H1 (cell line): Measurements from ENCODE around the gene UBXN4.

ENCODE experiments used
- KDM5A ChIP-seq: fragments of 200-600 bp; IDR thresholded peaks from 2 replicates; pipeline ENCODE4 v1.7.1; 2012; ENCODE audit warnings: mild to moderate bottlenecking, low read length, inconsistent platforms, mixed read lengths
- POLR2A ChIP-seq, 2 experiments: IDR thresholded peaks; 1 replicate in 1 of 2; 2 replicates in 1 of 2; pipeline ENCODE4 v1.6.1; 2011; ENCODE audit warnings: low read depth in 2 of 2, low read length in 2 of 2, mild to moderate bottlenecking in 2 of 2; ENCODE audit errors: control extremely low read depth in 1 of 2
- TF ChIP-seq, protein P1 (sequence below): IDR thresholded peaks from 2 replicates; pipeline ENCODE4 v1.6.1; 2011; ENCODE audit warnings: low read depth, mild to moderate bottlenecking, low read length; ENCODE audit not compliant: insufficient read depth
- TF ChIP-seq, protein P2 (sequence below), 3 experiments: IDR thresholded peaks; 1 replicate in 2 of 3; 2 replicates in 1 of 3; pipeline versions ENCODE4 v1.5.1 to v1.6.1; 2011; ENCODE audit warnings: low read length in 3 of 3, mild to moderate bottlenecking in 3 of 3, inconsistent platforms in 2 of 3, low read depth in 1 of 3, moderate library complexity in 1 of 3; ENCODE audit not compliant: insufficient read depth in 1 of 3; ENCODE audit errors: control extremely low read depth in 1 of 3

DNA sequence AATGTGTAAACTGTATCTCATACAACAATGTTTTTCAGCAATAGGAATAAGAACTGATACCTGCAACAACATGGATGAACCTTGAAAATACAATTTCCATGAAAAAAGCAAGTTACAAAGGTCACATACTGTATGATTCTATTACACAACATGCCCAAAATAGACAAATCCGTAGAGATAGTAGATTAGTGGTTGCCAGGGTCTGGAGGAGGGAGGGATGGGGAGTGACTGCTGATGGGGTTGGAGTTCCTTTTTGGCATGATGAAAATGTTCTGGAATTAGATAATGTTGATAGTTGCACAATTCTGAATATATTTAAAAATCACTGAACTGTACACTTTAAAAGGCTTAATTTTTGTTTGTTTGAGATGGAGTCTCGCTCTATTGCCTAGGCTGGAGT lies 33.8 kb downstream of the UBXN4 start:
- TF ChIP-seq, protein P1, sequence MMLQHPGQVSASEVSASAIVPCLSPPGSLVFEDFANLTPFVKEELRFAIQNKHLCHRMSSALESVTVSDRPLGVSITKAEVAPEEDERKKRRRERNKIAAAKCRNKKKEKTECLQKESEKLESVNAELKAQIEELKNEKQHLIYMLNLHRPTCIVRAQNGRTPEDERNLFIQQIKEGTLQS: no peak
- TF ChIP-seq POLR2A (IDR thresholded peaks at IDR 0.05; ENCODE audit: control extremely low read depth in 1 of 2, low read depth in 2 of 2, low read length in 2 of 2) (no peak), KDM5A (no peak)
- TF ChIP-seq, protein P2, sequence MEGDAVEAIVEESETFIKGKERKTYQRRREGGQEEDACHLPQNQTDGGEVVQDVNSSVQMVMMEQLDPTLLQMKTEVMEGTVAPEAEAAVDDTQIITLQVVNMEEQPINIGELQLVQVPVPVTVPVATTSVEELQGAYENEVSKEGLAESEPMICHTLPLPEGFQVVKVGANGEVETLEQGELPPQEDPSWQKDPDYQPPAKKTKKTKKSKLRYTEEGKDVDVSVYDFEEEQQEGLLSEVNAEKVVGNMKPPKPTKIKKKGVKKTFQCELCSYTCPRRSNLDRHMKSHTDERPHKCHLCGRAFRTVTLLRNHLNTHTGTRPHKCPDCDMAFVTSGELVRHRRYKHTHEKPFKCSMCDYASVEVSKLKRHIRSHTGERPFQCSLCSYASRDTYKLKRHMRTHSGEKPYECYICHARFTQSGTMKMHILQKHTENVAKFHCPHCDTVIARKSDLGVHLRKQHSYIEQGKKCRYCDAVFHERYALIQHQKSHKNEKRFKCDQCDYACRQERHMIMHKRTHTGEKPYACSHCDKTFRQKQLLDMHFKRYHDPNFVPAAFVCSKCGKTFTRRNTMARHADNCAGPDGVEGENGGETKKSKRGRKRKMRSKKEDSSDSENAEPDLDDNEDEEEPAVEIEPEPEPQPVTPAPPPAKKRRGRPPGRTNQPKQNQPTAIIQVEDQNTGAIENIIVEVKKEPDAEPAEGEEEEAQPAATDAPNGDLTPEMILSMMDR (IDR thresholded peaks at IDR 0.05; ENCODE audit: control extremely low read depth in 1 of 3, insufficient read depth in 1 of 3, low read depth in 1 of 3, low read length in 3 of 3): no peak
